HG03159 (cell line): ENCODE measurements around the gene LPP.

Experiments
- ATAC-seq: cut with Tn5 transposase; IDR thresholded peaks from one replicate; pipeline ENCODE4 v1.9.1; 2021; ENCODE audit warnings: mild to moderate bottlenecking, moderate library complexity; ENCODE audit not compliant: unreplicated experiment

LPP gene

GRCh38 chr3:188497021-188497420, 343.1 kb downstream of the LPP start:
- no peak for ATAC-seq

DNA sequence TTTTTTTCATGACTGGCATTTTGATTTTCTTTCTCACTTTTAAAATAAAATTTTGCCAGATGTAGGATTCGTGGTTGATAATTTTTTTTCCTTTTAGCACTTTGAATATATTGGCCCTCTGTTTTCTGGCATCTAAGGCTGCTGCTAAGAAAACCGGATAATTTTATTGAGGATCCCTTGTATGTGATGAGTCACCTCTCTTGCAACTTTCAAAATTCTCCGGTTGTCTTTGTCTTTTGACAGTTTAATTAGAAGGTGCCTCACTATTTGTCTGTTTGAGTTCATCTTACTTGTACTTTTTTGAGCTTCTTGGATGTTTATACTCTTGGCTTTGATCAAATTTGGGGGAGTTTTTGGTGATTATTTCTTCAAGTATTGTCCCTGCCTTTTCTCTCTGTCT, 349.7 kb downstream of the LPP start:
- no peak for ATAC-seq

DNA sequence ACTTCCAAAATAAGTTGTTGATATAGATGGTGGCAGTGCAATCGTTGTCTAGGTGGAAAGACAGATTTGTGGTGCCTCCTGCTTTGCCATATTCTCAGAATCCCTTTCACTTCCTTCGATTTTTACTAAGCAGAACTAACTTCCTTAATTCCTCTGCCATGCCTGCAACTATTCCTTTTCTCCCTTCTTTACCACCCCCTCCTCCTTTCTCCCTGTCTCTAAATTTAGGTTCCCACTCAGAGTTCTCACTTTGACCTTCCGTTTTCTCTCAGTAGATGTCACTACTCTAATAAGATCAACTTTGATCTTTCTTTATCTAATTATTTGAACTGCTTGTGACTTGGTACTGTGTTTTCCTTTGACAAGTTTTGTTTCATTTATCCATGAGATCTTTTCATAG, 351.2 kb downstream of the LPP start:
- no peak for ATAC-seq

DNA sequence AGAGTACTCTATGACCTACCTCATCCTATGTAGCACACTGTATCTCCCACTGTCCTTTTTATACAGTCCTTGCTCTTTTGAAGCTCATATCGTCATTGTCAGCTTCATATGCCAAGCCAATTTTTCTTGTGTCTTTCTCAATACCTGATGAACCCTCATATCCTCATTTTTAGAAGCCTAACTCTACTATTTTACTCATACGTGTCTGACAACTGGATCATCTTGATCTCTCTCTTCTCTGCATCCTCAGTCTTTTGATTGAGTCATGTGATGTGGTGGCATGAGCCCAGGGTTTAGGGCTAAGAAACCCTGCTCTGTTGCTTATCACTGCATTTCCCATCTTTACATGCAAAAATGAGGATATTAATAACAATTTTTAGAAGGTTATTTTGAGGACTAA, 352.0 kb downstream of the LPP start:
- ATAC-seq: no peak

DNA sequence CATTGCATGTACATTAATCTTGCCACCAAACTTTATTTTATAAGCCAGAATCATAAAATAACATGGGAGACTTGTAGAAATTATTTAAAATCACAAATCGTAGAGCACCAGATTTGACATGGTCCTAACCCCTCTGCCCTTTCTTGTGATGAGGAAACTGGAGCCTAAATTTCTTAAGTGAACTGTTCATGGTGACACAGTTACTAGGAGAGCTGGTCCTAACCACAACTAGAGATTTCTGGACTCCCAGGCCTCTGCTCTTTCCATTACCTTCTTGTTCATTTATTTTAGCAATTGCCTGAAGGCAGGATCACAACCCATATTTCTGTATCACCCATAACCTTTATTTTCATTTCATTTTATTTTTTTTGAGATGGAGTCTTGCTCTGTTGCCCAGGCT, 352.5 kb downstream of the LPP start:
- ATAC-seq: no peak

GRCh38 chr3:188507244-188507720, 353.3 kb downstream of the LPP start:
- ATAC-seq: no peak

DNA sequence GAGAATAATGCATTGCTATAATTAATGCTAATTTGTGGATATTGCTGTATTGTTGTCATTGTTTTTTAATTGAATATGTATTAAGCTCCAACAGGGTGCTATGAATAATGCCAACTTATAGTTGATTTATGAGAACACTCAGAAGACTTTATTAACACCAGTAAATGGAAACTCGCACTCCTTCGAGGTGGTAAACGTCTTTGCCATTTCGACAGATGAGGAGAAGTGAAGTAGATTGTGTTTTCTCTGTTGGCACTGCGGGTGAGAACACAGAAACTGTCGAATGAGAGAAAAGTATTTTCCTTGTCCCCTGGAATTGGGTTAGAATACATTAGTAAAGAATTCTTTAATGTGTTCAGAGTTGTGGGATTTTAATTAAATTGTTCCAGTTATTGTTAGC, 354.5 kb downstream of the LPP start:
- no peak for ATAC-seq

DNA sequence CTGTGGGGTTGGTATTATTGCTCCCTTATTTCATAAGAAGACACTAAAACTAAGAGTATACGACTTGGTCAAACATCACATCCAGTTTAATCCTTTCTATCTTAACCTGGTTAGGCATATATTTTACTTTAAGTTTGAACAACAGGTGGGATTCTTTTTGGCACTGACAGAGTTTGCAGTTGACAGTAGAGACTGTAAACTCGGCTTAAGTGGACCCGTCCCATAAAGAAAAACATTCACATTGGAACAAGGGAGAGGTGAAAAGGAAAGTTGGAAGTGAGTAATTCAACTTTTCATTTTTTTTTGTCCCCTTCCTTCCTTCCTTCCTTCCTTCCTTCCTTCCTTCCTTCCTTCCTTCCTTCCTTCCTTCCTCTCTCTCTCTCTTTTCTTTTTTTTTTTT, 355.4 kb downstream of the LPP start:
- no peak for ATAC-seq

GRCh38 chr3:188510366-188510765, 356.4 kb downstream of the LPP start:
- no peak for ATAC-seq

DNA sequence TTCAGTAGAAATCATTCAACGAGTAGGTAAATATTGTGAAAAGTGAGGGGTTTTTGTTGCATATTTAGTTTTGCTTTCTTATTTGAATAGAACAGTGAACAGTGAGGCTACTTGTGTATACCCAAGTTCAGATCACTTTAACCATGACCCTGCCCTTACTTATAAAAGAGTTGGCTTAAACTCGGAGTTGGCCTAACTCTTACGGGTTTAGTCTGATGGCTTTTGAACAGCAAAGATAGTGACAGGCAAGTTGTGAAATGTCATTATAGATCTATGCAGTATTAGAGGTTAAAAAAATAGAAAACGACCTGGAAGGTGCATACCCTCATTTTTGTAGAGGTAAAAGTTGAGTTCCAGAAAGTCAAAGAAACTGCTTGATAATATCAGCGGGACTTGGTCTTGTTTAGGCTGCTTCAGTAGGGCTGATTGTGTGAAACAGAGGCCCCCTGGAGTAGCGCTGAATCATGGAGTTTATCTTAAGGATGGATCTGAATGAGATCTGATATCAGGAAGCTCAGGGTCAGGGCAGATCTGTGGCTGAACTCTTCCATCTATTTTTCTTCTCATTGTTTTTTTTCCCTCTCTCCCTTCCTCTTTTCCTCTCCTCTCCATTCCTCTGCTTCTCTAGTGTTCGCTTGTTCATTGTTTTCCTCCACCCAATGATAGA, 359.8 kb downstream of the LPP start:
- no peak for ATAC-seq

DNA sequence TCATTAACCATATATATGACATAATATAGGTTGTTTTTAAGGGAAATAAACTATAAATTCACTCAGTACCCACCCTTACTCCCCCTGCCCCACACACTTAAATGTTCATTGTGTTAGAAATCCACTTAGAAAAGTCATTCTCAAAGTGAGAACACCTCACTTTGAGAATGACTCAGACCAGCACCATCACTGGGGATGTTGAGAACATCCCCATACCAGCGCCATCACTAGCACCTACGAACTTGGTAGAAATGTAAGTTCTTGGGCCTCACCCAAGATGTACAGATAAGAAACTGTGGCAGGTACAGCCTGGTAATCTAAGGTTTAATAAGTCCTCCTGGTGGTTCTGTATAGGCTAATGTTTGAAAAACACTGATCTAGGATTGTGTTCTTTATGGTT, 362.6 kb downstream of the LPP start:
- no peak for ATAC-seq

DNA sequence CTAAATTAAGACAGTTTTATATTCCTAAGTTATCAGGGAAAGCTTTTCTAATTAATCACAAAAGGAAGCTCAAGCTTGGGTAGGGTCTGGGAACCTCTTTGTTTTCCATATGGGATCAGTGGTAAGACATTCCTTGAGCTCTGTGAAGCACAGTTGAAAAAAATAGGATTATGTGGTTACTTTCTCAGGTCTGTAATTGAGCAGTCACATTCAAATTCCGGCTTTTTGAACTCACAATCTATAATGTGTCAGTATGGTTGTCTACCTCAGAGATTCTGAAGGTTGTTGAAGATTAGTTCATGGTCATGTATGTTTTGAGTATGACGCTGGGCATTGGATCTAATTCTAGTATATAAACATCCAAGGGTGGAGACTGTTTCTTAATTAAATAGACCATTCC, 364.5 kb downstream of the LPP start:
- ATAC-seq: no peak

- no peak for ATAC-seq
Observed at GRCh38 chr3:188518835-188519452, 365.0 kb downstream of the LPP start.

DNA sequence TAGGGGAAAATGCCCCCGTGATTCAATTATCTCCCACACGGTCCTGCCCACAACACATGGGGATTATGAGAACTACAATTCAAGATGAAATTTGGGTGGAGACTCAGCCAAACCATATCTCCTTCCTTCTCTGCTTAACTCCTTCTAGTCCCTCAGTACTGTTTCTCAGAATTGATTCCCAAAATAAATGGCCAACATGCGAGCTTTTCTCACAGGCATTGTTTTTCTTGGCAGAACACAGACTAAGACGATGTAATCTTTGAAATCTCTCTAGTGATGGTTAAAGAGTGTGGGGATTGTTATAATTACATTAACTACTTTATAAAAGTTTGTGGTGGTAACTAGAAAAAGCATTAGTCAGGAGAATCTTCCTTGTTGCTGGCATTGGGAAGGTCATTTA, 366.5 kb downstream of the LPP start:
- no peak for ATAC-seq

DNA sequence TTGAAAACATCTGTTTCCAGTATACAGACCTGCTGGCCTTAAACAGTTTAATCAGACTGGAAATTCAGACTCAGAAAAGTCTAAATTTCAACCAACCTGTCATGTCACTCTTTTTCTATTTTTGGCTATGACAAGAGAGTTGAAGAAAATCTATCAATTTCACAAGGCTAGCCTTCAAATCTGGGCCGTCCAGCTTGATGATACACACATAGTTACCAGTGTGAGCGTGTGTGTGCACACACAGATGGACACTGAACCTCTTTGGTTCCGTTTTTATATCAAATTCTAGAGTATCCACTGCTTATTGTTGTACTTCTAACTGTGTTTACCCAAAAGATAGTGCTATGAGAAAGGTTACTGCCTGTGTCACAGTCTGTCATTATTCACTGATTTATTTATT, 368.2 kb downstream of the LPP start:
- no peak for ATAC-seq

DNA sequence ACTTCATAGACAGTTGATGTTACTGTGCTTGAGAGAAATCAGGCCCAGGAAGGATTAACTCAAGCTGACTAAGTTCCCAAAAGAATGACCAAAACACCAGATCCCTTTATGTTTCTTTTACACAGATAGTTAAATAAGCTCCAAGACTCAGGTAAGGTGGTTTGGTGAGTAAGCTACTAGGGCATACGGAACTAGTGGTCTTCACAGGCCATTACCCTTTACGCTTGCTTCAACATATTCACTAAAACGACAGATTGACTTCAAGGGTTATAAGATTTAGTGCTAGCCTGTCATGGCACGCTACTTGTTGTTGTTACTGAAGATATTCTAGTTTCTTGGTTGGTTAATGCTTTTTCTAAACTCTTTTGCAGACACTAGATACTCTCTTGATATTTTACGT, 369.3 kb downstream of the LPP start:
- ATAC-seq: no peak

DNA sequence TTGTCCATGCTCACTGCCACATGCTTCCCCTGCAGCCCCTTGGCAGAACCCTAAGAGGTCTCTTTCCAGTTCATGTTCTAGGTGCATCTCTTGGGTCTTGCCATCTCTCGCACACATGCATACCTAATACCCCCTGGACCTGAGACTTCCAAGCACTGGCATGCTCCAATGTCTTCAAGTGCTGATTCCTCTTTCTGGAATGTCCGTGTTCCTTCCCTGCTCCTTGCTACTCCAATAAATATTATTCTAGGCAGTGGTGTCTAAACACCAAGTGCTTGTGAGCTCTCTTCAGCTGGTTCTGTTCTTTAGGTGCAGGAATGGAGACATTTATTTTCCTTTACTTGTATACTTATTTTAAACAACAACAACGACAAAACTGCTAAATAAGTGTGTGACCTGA, 370.1 kb downstream of the LPP start:
- ATAC-seq: no peak

DNA sequence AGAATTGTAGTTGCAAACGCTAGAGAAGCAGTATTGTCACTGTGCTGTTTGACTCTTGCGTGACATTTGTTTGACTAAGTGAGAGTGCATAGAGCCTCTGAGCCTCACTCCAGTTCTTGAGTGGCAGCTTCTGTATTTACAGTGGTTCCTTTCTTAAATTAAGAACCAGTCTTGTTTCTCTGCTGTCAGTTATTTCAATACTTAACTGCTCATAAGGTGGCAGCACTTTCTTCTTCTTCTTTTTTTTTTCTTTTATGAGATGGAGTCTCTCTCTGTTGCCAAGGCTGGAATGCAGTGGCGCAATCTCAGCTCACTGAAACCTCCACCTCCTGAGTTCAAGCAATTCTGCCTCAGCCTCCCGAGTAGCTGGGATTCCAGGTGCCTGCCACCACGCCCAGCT, 372.1 kb downstream of the LPP start:
- ATAC-seq: no peak

DNA sequence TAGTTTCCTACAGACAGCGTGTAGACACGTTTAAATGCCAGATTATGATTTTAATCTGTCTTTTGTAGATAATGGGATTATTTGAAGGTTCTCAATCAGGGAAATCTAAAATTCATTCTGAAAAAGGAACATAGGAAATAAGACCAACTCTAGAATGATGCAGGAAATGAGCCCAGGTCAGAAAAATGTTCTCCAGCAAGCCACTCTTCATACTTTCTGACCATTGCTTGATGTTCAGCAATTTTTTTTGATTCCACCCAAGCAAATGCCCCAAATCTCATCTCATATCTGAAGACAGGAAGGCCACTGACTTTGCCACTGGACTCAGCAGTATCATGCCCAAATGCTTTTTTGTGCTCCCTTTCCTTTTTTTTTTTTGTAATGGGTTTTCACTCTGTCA, 373.4 kb downstream of the LPP start:
- ATAC-seq: no peak

DNA sequence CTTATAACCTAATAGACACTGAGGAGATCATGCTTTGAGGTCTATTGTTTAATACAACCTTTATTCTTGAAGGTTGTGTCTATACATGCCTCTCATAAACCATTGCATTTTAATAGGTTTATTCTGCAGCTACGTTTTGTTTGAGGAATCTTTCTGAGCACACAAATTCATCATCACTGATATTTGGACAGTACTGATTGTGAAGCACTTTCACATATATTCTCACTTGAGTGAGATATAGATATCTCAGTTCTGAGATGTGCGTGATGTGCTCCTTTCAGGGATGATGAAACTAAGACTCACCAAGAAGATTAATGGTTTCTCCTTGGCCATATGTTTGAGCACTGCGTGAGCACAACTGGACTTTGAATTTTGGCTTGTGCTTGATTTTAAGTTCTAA, 374.4 kb downstream of the LPP start:
- no peak for ATAC-seq

GRCh38 chr3:188529228-188529627, 375.3 kb downstream of the LPP start:
- ATAC-seq: no peak

- no peak for ATAC-seq
Observed at GRCh38 chr3:188530226-188530625, 376.3 kb downstream of the LPP start.

DNA sequence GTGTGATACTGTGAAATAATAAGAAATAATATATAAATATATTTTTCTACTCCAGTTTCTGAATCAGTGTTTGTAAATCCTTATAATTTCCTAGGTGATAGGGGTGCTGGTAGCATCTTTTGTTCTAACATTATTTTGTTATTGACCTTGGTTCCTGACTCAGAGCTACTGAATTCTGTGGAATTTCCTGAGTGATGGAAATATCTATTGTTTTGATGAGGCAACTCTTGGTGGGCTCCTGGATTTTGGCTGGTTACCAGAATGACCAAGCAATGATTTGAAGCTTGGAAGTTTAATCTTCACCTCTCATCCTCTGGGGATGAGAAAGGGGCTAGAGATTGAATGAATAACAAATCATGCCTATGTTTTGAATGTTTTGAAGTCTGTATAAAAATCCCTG, 377.3 kb downstream of the LPP start:
- no peak for ATAC-seq
